Right lung (tissue), 5 donors: ENCODE results near the gene RBM17. TPM values are rescaled to one million over a fixed set of nuclear protein-coding genes. Genes with fewer than 3 reads are reported as not detected.
"Not testable (repeated sequence)": the region's sequence is repeated elsewhere in the genome, so short reads cannot be mapped to it uniquely, and the experiment has no call there.

Source experiments
- DNase-seq, 2 donors: peaks; one replicate each; pipeline ENCODE4 v3.0.0-alpha.2; 2013
- polyA plus RNA-seq, 5 donors: library from polyadenylated mRNA; unstranded; fragments of 120-200 nt; gene quantifications; one replicate each; pipeline versions ENCODE4 v1.2.1 to v1.2.3, GENCODE V29; 2013; ENCODE audit warnings: inconsistent platforms in 1 of 5, low replicate concordance in 1 of 5; ENCODE audit not compliant: insufficient read length in 5 of 5, insufficient read depth in 1 of 5

RBM17 gene
- polyA plus RNA-seq, 5 donors, result 157 to 211 (median 190) TPM

DNA sequence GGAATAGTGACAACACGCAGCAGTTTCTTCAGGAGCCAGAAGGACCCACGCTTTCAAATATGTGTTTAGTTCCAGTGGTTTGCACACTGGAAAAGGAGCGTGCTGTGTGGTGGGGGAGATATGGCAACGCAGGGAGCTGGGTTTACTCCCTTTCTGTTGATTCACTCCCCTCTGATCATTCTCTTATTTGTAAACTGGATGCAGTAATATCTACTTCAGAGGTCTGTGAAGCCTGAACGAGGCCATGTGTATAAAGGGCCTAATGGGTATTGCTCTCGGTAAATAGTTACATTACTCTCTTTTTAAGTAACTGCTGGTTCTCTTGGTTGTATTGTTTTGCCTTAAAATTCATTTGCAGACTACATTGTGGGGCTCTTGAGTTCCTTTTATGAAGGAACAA is 19.2 kb downstream of the RBM17 start:
- no peak for DNase-seq

DNA sequence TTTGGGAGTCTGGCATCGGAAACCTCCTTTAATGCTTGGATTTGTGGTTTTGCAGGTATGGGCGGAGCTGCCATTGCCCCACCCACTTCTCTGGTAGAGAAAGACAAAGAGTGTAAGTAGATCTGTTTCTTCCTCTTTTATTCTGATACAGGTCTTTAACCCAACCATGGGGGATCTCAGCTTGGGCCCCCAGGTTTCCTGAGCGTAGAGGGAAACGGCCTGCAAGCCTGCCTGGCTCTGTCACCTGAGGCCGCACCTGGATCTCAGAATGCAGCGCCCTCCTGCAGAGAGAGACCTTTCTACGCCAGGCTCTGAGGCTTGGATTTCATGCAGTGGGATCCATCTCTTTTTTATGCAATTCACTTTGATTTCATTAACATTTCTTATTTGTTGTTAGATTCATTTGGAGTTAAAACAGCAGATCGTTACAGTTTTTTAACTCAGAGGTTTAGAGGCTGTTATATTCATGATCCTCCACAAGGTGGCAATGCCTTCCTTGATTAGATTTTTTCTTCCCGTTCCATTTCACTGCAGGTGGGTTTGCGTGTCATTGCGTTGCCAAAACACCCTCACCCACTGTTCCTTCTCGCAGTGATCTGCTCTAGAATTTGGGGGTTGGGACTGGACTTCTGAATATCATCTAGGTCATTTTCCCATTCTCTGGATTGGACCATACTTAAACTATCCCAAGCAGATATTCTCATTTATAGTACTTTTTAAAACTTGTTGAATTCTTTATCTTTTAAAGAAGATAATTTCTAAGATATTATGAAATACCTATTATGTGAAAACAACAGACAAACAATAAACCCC is 20.0 kb downstream of the RBM17 start:
- no peak for DNase-seq

DNA sequence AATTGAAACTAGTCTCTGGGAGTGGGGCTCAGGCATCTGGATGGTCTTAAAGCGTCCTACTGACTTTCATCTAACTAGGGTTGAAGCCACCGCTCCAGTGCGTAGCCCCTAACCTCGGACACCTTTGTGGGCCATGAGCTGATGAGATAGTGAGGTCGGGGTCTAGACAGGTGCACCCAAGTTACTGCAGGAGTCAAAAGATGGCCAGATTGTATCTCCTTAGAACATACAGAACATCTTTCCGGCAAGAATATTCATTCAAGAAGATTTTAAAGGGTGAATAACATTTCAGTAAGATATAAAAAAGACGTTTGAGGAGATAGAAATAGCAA is 20.6 kb downstream of the RBM17 start:
- no peak for DNase-seq

DNA sequence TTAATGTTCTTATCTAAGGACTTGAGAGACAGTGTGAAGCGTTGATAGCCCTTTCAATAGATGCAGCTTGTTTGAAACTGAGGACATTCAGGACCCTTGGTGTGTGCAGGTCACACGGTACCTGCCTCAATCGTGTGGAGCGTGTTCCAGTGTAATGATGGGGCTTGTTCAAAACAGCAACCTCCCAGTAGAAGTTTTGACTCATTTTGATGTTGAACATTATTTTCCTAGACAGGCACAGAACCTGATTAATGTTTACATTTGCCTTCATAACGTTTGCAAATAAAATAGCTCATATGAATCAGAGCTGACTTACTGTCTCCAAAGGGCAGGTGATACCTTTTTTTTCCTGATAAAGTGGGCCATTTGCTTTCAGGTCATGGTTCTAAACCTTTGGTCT is 21.3 kb downstream of the RBM17 start:
- DNase-seq, result no peak

DNA sequence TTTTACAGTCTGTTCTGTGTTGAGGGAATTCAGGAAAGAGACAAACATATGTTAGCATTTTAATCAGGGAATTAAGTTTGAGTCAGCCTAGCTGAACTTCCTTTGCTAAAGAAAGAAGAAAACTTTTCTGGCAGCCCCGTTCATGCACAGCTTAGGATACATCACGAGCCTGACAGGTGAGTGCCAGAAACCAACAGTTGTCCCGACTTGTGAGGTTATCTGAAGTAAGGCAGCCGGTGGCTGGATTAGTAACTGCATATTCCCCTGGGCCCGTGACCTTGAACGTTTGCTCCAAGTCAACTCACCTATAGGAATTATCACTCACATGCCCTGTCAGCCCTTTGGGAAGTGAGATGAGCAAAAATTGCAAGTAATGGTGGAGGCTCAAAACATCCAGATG is 24.1 kb downstream of the RBM17 start:
- DNase-seq, result no peak

DNA sequence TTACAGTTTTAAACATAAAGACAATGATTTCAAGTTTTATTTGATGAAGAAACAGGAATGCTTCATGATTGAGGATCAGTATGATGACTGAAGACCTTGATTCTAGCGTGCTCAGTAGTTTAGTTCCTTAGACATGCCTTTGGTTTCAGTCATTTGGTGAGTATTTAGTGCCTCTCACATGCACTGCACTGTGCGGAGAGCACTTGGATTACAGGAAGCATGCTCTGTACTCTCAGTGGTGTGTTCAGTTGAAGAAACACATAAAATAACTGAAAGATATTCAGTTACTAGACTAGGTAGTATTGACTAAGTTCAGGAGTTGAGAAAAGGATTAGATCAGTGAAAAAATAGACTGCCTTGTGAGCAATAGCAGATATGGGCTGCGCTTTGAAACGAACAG is 25.5 kb downstream of the RBM17 start:
- DNase-seq, result no peak

DNA sequence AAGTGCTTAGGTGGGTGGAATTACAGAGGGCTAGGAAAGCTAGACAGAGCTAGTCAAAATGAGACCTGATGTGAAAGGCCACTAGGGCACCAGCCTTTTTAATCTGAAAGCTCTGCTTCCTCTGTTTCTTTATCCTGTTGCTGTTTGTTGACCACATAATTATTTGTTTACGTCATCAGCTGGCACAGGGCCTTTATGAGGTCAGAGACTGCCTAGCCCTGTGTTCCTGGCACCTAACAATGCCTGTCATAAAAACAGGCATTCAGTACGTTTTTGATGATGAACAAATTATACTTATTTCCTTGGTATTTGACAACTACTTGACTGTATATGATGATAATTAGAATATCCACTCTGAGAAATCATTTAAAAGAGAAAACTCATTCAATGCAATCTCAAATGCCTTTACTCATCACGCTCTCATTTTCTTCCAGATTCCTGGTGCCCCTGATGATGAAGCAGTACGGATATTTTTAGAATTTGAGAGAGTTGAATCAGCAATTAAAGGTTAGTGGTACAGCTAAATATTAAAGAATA is 26.0 kb downstream of the RBM17 start:
- no peak for DNase-seq

DNA sequence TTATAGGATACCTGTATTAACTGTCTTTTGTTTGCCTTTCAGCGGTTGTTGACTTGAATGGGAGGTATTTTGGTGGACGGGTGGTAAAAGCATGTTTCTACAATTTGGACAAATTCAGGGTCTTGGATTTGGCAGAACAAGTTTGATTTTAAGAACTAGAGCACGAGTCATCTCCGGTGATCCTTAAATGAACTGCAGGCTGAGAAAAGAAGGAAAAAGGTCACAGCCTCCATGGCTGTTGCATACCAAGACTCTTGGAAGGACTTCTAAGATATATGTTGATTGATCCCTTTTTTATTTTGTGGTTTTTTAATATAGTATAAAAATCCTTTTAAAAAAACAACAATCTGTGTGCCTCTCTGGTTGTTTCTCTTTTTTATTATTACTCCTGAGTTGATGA is 26.6 kb downstream of the RBM17 start:
- DNase-seq, result no peak

DNA sequence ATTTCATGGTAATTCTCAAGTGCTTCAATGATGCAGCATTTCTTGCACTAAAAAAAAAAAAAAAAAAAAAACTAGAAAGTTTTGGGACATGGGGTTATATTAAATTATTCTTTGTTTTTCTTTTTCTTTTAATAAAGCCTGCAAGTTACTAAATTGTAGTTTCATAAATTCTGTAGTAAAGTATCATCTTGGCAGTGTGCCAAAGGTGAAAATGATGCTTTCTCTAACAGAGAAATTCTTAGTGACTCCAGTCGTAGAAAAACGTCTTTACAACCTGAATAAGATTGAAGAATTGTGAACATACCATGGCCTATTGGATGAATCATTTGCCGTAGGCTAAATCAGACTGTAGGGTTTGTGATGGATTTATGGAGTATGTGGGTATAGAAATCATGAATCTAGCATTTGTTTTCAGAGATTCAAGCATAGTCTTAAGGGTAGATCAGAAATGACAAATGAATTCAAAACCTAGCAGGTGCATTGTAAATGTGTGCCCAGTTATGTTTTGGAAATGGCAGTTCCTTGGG is 27.1 kb downstream of the RBM17 start:
- no peak for DNase-seq

DNA sequence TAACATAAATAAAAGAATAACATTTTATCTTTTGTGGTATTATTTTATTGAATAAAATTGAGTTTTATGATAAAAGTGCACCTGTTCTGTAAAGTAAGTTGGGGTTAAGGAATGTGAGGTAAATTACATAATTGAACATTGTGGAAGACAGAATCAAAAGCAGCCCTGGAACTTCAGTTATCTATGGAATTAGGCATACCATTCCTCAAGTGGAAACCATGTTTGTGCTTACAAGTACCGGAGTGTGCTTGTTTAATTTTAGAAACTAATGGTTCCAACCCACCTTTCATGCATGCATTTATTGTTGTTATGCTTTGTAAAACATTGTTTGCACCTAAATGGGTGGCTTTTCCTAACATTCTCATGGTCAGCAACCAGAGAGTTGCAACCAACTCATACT is 28.0 kb downstream of the RBM17 start:
- no peak for DNase-seq

DNA sequence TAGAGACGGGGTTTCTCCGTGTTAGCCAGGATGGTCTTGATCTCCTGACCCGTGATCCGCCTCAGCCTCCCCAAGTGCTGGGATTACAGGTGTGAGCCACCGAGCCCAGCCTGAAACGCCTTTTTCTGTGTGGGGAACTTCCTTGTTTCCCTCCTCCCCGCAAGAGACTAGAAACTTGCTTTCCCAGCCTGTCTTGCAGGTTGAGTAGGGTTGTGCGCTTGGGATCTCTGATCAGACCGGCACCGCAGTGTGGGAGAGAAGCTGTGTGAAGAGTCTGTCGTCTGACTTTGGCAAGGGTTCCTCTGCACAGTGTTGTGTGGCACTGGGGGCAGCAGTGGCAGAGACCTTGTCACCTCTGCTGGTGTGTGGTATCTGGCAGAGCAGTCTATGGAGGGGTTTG is 28.9 kb downstream of the RBM17 start:
- no peak for DNase-seq

DNA sequence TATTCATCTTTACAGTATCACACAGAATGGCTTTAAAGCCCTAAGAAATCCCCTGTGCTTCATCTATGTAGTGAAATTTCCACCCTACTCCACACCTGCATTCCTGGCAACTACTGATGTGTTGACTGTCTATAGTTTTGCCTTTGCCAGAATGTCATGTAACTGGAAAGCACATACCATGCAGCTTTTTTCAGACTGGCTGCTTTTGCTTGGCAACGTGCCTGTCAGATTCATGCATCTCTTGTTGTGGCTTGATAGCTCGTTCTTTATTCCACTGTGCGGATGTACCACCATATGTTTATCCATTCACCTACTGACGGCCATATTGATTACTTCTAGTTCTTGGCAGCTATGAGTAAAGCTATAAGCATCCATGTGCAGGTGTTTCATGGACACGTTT is 30.6 kb downstream of the RBM17 start:
- DNase-seq, result no peak

DNA sequence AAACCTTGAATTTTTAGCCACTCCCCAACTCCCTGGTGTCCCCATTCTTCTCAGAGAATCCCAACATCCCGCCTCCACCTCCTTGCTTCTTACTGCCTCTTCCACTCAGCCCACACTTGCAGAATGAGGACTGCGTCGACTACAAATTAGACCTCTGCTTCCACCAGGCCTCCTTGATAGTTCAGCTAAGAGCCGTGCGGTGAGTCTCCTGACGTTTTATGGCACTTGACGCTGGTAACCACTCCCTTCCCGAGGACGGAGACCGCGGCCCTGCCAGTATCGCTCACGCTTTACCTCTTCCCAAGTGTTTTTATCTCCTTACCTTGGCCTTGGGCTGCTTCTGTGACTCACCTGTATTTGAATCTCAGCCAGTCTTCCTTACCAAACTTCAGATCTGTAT is 31.1 kb downstream of the RBM17 start:
- DNase-seq, result no peak

DNA sequence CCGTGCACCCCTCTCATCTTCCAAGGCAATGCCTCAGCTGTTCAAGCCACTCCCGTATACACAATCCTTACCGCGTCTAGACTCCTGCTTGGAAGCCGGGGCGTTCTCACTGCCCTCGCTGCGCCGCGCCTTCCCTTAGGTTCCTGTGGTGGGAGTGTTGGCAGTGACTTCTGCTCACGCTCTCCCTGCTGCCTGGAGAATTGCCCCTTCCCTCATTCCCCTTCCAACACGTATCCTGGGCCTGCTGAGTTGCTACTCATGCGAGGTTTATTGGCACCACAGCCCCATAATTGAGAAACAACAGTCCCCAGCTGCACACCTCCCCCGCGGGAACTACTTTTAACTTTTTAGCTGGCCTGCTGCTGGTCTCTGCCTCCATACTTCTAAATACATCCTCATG is 31.9 kb downstream of the RBM17 start:
- no peak for DNase-seq

DNA sequence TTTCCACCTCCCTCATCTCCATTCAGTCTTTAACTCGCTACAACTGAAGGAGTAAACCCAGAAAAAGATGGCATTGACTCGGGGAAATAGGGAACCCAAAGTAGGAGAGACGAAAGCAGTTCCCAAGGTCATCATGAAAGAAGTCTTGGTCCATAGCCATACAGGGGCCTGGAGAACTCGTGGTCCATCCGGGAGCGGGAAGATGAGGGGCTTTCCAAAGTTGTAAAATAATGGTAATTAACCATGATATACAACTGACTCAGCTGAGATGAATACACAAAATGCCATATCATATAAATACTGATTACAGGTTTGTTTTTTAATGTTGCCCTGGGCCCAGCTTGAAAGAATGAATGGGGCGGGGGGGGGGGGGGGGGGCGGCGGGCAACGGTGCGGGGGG is 32.3 kb downstream of the RBM17 start:
- DNase-seq, result no peak

DNA sequence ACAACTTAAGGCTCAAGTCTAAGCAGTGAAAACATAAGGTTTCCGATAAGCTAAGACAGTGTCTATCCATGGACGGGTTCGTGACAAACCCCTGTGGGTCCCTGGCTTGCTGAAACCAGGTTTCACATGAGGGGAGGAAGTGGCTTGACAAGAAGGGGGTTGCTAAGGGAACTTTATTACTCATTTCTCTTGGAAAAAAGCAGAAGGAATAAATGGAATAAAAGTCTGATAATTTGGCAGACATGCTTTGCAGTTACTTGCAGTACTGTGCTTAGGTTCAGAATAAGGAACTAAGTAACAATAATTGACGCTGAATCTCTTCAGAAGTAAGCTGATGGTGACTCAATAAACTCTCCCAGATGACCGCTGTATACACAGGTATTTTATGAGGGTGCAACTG is 34.7 kb downstream of the RBM17 start:
- DNase-seq, result no peak

DNA sequence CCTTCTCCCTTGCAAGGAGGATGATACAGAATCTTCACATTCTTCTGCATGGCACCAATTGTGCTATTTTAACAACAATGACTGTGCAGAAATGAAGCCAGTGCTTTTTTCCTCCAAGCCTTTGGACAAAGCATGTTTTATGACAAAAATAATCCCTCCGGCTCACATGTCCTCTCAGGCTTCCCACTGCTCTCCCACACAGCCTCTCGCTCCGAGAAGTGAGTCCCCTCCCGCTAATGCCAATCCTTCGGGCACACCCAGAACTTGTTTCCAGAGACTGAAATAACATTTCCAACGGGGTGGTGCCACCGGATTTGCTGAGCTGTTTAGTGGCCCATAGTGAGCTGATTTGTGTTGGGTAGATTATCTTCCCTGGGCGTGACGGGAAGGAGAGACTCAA is 35.8 kb downstream of the RBM17 start:
- DNase-seq, result no peak

DNA sequence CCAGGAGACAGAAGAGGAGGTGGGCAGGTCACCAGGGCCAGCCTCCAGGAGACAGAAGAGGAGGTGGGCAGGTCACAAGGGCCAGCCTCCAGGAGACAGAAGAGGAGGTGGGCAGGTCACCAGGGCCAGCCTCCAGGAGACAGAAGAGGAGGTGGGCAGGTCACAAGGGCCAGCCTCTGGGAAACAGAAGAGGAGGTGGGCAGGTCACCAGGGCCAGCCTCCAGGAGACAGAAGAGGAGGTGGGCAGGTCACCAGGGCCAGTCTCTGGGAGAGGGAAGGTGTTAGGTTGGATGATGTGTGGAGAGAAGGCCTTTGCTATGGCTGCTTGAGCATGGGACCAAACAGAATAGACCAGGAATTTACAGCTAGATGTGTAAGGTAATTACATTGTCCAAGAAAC is 38.6 kb downstream of the RBM17 start:
- DNase-seq, result not testable (repeated sequence)

DNA sequence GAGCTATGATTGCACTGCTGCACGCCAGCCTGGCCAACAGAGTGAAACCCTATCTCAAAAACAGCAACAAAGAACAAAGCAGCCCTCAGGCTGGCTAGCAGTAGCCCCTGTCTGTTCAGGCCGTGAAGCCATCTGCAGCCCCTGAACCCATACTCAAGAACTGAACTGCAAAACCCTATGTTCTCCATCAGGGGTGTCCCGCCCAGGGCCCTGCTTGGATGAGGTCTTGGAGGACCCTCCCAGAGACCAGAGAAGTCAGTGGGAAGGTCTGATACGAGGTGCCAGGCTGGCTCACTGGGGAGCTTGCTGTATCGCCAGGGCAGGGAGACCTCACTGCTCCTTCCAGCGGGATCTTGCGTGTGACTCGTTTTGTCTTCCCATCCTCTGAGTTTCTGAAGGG is 39.3 kb downstream of the RBM17 start:
- DNase-seq, result no peak

DNA sequence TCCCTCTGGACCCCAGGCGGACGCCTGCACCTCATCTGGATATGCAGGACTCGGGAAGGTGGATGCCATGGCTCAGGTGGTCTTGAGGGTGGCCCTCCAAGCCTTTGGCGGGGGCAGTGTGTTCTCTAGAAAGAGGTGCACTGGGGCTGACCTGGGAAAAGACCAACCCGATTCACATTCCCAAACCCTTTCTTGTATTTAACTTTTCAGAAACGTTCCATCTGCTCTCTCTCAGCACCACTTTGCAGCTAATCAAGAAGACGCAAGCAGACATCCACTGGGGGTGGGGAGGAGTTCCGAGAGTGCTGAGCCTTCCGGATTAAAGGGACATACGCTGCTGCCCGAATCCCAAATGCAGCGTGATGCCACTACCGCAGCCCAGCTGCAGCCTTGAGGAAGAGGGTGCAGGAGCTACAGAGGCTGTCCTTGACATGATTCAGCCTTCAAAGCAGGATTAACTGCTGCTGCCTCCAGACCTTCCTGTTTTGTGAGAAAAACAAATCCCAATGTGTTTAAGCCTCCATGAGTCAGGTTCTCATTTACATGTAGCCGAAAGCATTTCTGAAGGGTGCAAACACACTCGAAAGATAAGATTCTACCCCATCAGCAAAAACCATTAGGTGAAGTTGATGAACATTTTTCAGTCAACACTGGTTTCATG is 39.9 kb downstream of the RBM17 start:
- peak; percentile 80 to 82 for DNase-seq

DNA sequence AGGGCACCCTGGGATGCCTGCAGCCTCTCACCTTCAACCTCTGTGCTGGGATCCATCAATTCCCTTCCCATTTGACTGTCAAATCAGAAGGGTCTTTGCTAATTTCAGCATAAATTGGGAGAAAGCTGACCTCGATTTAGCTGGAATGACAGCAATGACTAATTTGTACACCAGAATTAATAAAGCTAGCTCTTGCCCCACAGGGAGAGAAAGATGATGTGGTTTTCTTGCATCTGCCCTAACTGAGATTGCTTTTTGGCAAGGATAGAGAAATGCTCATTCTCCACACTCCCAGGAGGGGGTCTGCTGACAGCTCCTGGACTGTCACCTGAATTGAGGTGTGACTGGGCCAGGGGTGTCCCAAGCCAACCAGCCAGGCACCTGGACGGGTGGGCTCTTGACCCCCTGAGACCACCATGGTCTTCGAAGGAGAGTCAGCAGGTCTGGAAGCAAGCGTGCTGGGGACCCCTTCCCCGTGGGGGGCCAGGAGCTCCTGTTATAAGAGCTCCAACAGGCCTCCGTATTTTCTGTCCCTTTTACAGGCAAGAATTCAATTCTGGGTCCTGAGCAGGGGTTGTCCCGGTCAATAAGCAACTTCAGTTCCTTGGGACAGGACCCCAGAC is 42.1 kb downstream of the RBM17 start:
- no peak for DNase-seq

DNA sequence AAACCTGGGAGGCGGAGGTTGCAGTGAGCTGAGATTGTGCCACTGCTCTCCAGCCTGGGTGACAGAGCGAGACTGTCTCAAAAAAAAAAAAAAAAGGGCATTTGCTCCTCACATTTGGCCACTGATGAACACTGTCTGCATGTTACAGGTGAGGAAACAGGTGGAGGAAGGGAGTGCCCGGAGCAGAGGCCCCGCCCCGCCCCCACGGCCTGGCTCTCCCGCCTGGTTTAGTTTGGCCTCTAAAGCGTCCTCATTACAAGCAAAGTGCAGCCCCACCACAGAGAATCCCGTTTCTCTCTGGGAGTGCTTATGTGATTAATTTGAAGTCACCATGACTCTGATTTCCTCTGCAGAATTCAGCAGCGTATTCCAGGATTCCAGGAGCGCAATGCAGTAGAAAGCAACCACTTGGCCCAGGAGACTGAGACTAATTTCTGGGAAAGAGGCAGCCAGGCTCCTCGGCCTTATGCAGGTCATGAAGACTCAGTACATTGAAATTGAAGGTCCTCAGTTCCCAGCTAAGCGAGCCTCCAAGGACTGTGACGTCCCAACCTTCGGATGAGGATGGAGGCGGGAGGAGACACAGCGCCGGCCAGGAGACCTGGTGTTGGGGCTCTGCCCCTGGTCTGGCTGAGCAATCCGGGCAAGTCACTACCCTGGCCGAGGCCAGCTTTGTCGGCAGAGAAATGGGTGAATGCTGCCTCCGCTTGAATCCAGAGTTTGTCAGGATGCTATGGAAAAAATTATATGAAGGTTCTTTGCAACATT is 44.7 kb downstream of the RBM17 start:
- no peak for DNase-seq
